Measurements from ENCODE around the gene SAMD4B. TPM values are rescaled to one million over a fixed set of nuclear protein-coding genes. Genes with fewer than 3 reads are reported as not detected.

Gene SAMD4B
- total and polyA plus RNA-seq, 2 of the 8 experiments (the other 6 are each of a cell fraction or from before 2014, with no cell fraction given) = 137 to 158 TPM

DNA sequence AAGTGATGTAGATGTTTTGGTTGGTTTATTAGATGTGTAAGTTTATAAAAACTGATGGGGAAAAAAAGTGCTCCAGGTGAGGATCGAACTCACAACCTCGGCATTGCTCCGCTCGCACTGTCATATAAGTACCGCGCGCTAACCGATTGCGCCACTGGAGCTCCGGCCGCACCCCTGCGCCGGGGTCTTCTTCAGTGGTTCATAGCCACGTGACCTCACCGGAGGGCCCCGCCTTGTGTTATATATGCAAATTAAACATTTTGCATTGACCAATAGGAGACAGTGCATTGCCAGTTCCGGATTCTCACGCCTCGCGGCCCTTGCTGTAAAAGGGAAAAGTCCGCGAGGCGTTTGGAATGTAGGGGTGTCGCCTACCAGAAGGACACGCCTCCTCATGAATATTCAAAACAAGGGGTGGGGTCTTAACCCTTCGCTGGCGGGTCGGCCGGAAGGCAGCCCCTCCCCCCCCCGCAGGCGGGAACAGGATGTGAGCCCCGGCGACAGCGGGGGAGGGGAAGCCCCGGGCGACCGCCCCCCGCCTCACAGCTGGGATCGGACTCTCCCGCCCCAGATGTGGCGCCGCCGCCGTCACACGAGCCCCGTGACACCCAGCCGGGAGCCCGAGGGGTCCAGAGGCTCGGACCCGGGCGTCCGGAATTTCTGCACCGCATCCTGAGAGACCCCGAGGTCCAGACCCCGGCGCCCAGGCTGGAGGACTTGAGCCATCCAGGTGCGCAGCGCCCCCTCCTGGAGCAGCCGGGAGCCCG is 70.1 kb downstream of the SAMD4B start, which contains the start of gene PLEKHG2 (continued):
- no peak for TF ChIP-seq RXRA (IDR thresholded peaks at IDR 0.05; ENCODE audit: insufficient read depth, low read depth, low read length)
- no peak; the same call in 1 of the 2 replicates for TF ChIP-seq JUN (IDR thresholded peaks at IDR 0.05; ENCODE audit: low read depth, low read length)
- peak; percentile 35 to 52; a peak in 3 of 4 replicates for TF ChIP-seq RAD21 (IDR thresholded peaks at IDR 0.05 in 1 of 2, conservative IDR thresholded peaks at IDR 0.05 in 1 of 2; ENCODE audit: low read depth in 2 of 2, low read length in 2 of 2)
- no peak for TF ChIP-seq BACH1 (IDR thresholded peaks at IDR 0.05; ENCODE audit: low read length)
- TF ChIP-seq ZNF274 (IDR thresholded peaks at IDR 0.05; ENCODE audit: borderline replicate concordance, extremely low read depth, low read length) = no peak
- no peak; the same call in 1 of the 2 replicates for TF ChIP-seq BRCA1 (IDR thresholded peaks at IDR 0.05; ENCODE audit: low read depth, low read length)
- TF ChIP-seq RFX5 (IDR thresholded peaks at IDR 0.05; ENCODE audit: borderline replicate concordance, low read depth, low read length) = peak; percentile 7; the same call in 1 of the 2 replicates
- TF ChIP-seq KDM4A (IDR thresholded peaks at IDR 0.05; ENCODE audit: low read depth, low read length, severe bottlenecking) = peak; percentile 41
- TF ChIP-seq KDM1A (IDR thresholded peaks at IDR 0.05; ENCODE audit: borderline replicate concordance, low read length) = peak; percentile 14; the same call in 1 of the 2 replicates

Measured in H1 (cell line).